ENCODE measurements around the gene ELMOD1.

GRCh38 chr11:107625685-107625989 is 34.7 kb downstream of the ELMOD1 start:
- TF ChIP-seq CTCF (IDR thresholded peaks at IDR 0.05) (no peak), EZH2 (IDR thresholded peaks at IDR 0.05; ENCODE audit: borderline replicate concordance, insufficient read depth, low read depth, low read length, poor library complexity, severe bottlenecking) (no peak)
